MM.1S (cell line): Measurements from ENCODE around the gene KCNQ4.

Experiments
- DNase-seq: peaks from one replicate; pipeline ENCODE4 v3.0.0-alpha.2; 2015
- H2AFZ ChIP-seq: fragments of 300-600 bp; sonication (generic); 2 replicates; pipeline ENCODE4 v1.6.0; 2016; ENCODE audit warnings: antibody characterized with exemption, low read length
- H3F3A ChIP-seq: fragments of 300-600 bp; sonication (generic); 2 replicates; pipeline ENCODE4 v1.6.1; 2016; ENCODE audit warnings: mild to moderate bottlenecking, antibody characterized with exemption, low read length, moderate library complexity, mixed read lengths; ENCODE audit not compliant: insufficient read depth
- H3K27ac ChIP-seq: fragments of 300-600 bp; sonication (generic); 2 replicates; pipeline ENCODE4 v1.5.1; 2016; ENCODE audit warnings: mild to moderate bottlenecking, low read length
- H3K27me3 ChIP-seq: fragments of 300-600 bp; sonication (generic); replicated peaks from 2 replicates; pipeline ENCODE4 v1.6.0; 2016; ENCODE audit warnings: low read length; ENCODE audit not compliant: insufficient read depth
- H3K36me3 ChIP-seq: fragments of 300-600 bp; sonication (generic); replicated peaks from 2 replicates; pipeline ENCODE4 v1.6.1; 2016; ENCODE audit warnings: mild to moderate bottlenecking, low read length, mixed read lengths; ENCODE audit not compliant: insufficient read depth
- H3K4me1 ChIP-seq: fragments of 300-600 bp; sonication (generic); 2 replicates; pipeline ENCODE4 v1.6.1; 2016; ENCODE audit warnings: low read length, mixed read lengths
- H3K4me2 ChIP-seq: fragments of 300-600 bp; sonication (generic); 2 replicates; pipeline ENCODE4 v1.6.0; 2016; ENCODE audit warnings: low read depth, low read length
- H3K4me3 ChIP-seq: fragments of 300-600 bp; sonication (generic); 2 replicates; pipeline ENCODE4 v1.5.1; 2016; ENCODE audit warnings: low read length, mixed read lengths
- H3K79me2 ChIP-seq: fragments of 300-600 bp; sonication (generic); 2 replicates; pipeline ENCODE4 v1.6.1; 2016; ENCODE audit warnings: mixed run types, low read length, mixed read lengths
- H3K9ac ChIP-seq: fragments of 300-600 bp; sonication (generic); 2 replicates; pipeline ENCODE4 v1.6.1; 2016; ENCODE audit warnings: low read length, mixed read lengths
- H3K9me2 ChIP-seq: fragments of 300-600 bp; sonication (generic); replicated peaks from 2 replicates; pipeline ENCODE4 v1.6.1; 2016; ENCODE audit warnings: mild to moderate bottlenecking, low read length, mixed read lengths; ENCODE audit not compliant: insufficient read depth
- H3K9me3 ChIP-seq: fragments of 300-600 bp; sonication (generic); replicated peaks from 2 replicates; pipeline ENCODE4 v1.6.1; 2016; ENCODE audit warnings: mild to moderate bottlenecking, low read length, mixed read lengths; ENCODE audit not compliant: insufficient read depth
- H4K20me1 ChIP-seq: fragments of 300-600 bp; sonication (generic); 2 replicates; pipeline ENCODE4 v1.6.1; 2016; ENCODE audit warnings: mild to moderate bottlenecking, low read length, moderate library complexity, mixed read lengths; ENCODE audit not compliant: insufficient read depth
- EZH2 ChIP-seq: fragments of 300-600 bp; sonication (generic); optimal IDR thresholded peaks from 2 replicates; pipeline ENCODE3; 2017; ENCODE audit warnings: low read depth, mild to moderate bottlenecking, antibody characterized with exemption, low read length, mixed read lengths
- EZH2phosphoT487 ChIP-seq: fragments of 300-600 bp; sonication (generic); IDR thresholded peaks from 2 replicates; pipeline ENCODE4 v1.6.1; 2018; ENCODE audit warnings: antibody characterized with exemption, low read length
- TF ChIP-seq, protein P1 (sequence below): fragments of 300-600 bp; sonication (generic); IDR thresholded peaks from 2 replicates; pipeline ENCODE4 v1.5.1; 2016; ENCODE audit warnings: antibody characterized with exemption, low read length, mixed read lengths

KCNQ4 gene

DNA sequence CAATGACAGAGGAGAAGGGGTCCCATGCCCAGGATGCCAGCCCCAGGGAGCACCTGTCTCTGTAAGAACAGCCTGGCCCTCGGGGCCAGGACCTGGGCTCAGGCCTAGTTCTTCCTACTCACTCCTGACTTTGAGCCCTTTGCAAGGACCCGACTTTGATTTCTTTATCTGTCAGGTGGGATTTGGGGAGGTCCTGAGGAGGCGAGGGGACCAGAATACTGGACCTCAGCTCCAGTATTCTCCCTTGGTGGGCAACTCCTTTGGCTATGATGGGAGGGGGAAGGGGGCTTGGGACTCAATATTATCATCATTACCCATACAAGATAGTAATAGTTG lies 18.1 kb downstream of the KCNQ4 start:
- H3F3A ChIP-seq: peaks cover 17% of the 10 kb centered on the region; the same call in 1 of the 2 replicates
- no peaks in the 10 kb centered on the region for H4K20me1 ChIP-seq
- peak overlapping the region; percentile 51 for H3K4me3 ChIP-seq
- no peaks in the 10 kb centered on the region for H3K9me2 ChIP-seq
- H3K9ac ChIP-seq: no peak overlapping the region
- no peaks in the 10 kb centered on the region for H3K9me3 ChIP-seq
- H2AFZ ChIP-seq: peak overlapping the region; percentile 72; the same call in 1 of the 2 replicates
- DNase-seq: no peak
- no peaks in the 10 kb centered on the region for H3K79me2 ChIP-seq
- no peak overlapping the region for H3K27ac ChIP-seq
- peak overlapping the region; percentile 95 for H3K4me2 ChIP-seq
- no peaks in the 10 kb centered on the region for H3K27me3 ChIP-seq
- H3K4me1 ChIP-seq: peaks cover 11% of the 10 kb centered on the region
- TF ChIP-seq EZH2phosphoT487 (no peak), EZH2 (no peak)
- TF ChIP-seq, protein P1, sequence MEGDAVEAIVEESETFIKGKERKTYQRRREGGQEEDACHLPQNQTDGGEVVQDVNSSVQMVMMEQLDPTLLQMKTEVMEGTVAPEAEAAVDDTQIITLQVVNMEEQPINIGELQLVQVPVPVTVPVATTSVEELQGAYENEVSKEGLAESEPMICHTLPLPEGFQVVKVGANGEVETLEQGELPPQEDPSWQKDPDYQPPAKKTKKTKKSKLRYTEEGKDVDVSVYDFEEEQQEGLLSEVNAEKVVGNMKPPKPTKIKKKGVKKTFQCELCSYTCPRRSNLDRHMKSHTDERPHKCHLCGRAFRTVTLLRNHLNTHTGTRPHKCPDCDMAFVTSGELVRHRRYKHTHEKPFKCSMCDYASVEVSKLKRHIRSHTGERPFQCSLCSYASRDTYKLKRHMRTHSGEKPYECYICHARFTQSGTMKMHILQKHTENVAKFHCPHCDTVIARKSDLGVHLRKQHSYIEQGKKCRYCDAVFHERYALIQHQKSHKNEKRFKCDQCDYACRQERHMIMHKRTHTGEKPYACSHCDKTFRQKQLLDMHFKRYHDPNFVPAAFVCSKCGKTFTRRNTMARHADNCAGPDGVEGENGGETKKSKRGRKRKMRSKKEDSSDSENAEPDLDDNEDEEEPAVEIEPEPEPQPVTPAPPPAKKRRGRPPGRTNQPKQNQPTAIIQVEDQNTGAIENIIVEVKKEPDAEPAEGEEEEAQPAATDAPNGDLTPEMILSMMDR: no peak
- H3K36me3 ChIP-seq: no peaks in the 10 kb centered on the region

DNA sequence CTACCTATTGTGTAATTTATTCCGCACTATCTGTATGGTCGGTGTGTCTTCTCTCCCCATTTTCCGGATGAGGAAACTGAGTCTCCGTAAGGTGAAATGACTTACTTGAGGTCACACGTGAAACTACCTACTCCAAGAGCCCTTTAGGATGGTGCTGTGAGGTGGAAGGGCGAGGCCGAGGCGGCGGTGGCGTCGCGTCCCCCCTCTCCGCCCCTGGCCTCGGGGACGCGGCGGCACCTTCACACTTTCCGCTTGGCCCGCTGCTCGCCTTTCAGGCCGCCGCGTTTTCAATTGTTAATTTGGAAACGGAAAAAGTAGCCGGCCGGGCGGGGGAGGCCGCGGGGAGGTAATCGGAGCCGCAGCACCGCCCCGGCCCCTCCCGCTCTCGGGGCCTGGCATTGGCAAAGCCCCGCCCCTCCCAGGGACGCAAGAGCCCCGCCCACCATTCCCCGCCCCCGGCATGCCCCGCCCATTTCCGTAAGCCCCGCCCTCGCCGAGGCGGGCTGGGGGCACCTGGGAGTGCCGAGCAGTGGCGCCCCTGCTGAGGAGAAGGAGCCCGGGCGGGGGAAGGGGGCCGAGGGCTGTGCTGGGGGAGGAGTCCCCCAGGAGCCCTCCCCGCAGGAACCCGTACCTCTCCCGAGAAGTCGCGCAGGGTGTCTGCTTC lies 18.6 kb downstream of the KCNQ4 start:
- Histone ChIP-seq H3K79me2 (no peaks in the 10 kb centered on the region), H3K9ac (no peak overlapping the region), H3K36me3 (no peaks in the 10 kb centered on the region), H3K27ac (no peak overlapping the region), H3K9me2 (no peaks in the 10 kb centered on the region), H3F3A (peaks cover 17% of the 10 kb centered on the region; the same call in 1 of the 2 replicates), H3K4me3 (peak overlapping the region; percentile 51), H3K4me2 (peak overlapping the region; percentile 95), H3K27me3 (no peaks in the 10 kb centered on the region), H2AFZ (peak overlapping the region; percentile 72), H3K4me1 (peaks cover 11% of the 10 kb centered on the region), H4K20me1 (no peaks in the 10 kb centered on the region), H3K9me3 (no peaks in the 10 kb centered on the region)
- DNase-seq: peak; percentile 87
- TF ChIP-seq EZH2phosphoT487 (no peak), EZH2 (no peak)
- TF ChIP-seq, protein P1: no peak

DNA sequence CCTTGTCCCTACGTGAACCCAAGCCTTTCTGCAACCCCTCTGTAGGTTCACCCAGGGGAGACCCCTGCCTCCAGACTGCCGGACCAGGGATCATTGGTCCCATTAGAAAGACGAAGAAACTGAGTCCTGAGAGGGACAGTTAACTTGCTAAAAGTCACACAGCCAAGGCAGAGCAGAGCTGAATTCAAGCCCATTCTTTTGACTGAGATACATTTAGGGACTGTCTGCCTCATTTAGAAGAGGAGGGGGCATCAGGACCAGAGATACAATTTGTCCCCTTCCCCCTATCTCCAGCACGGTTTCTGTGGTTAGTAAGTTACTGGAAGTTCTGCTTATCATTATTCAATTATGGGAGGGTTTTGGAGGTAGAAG lies 19.1 kb downstream of the KCNQ4 start:
- Histone ChIP-seq H2AFZ (no peak overlapping the region), H3K4me2 (peak overlapping the region; percentile 95; the same call in 1 of the 2 replicates), H4K20me1 (no peaks in the 10 kb centered on the region), H3F3A (peaks cover 17% of the 10 kb centered on the region; the same call in 1 of the 2 replicates), H3K9me3 (no peaks in the 10 kb centered on the region), H3K4me1 (peaks cover 11% of the 10 kb centered on the region), H3K9ac (no peak overlapping the region), H3K27me3 (no peaks in the 10 kb centered on the region), H3K36me3 (no peaks in the 10 kb centered on the region), H3K79me2 (no peaks in the 10 kb centered on the region), H3K9me2 (no peaks in the 10 kb centered on the region), H3K4me3 (0 out of 2 replicates have a peak overlapping the region, but pooled peaks have one; percentile 13), H3K27ac (no peak overlapping the region)
- no peak for DNase-seq
- TF ChIP-seq EZH2: no peak
- no peak for TF ChIP-seq EZH2phosphoT487
- TF ChIP-seq, protein P1: no peak
